SK-N-SH (cell line): ENCODE measurements around the gene RRP1B. TPM values are rescaled to one million over a fixed set of nuclear protein-coding genes. Genes with fewer than 3 reads are reported as not detected.

Experiments
- CTCF ChIA-PET: fragments of 300-600, 350-600 bp; formaldehyde crosslinking; extraction: SDS; loops from one replicate; lab custom pipeline; 2021; lab: Yijun Ruan, JAX
- POLR2A ChIA-PET: fragments of 350-600 bp; sonication (Branson Sonifier 250); formaldehyde crosslinking; extraction: SDS; loops from one replicate; lab custom pipeline; 2020; ENCODE audit warnings: antibody characterized with exemption, inconsistent platforms; lab: Yijun Ruan, JAX
- DNase-seq: peaks from one replicate; pipeline ENCODE4 v3.0.0; 2012
- H2AFZ ChIP-seq: fragments of 200-600 bp; sonication (generic); 2 replicates; pipeline ENCODE4 v1.8.1; 2016; ENCODE audit warnings: antibody characterized with exemption, mild to moderate bottlenecking, low read depth
- H3F3A ChIP-seq: fragments of 200-600 bp; sonication (generic); replicated peaks from 2 replicates; pipeline ENCODE3; 2016; ENCODE audit warnings: antibody characterized with exemption, mild to moderate bottlenecking; ENCODE audit not compliant: insufficient read depth
- H3K27ac ChIP-seq, 2 experiments: fragments of 200-500 bp in 1 of 2; fragments of 200-600 bp in 1 of 2; sonication (Bioruptor generic) in 1 of 2; sonication (generic), shearing (Covaris generic) in 1 of 2; 2 replicates each; pipeline versions ENCODE4 v1.5.1 to v1.6.1; 2014 to 2016; ENCODE audit warnings: low read depth in 2 of 2, inconsistent platforms in 1 of 2, low read length in 1 of 2, mild to moderate bottlenecking in 1 of 2, mixed read lengths in 1 of 2
- H3K27me3 ChIP-seq: fragments of 200-600 bp; sonication (generic), shearing (Covaris generic); 2 replicates; pipeline ENCODE4 v1.6.1; 2016; ENCODE audit warnings: mixed run types; ENCODE audit not compliant: insufficient read depth
- H3K36me3 ChIP-seq, 2 experiments: fragments of 200-500 bp in 1 of 2; fragments of 200-600 bp in 1 of 2; sonication (Bioruptor generic) in 1 of 2; sonication (generic) in 1 of 2; replicated peaks in 1 of 2; 2 replicates each; pipeline versions ENCODE3 to v1.5.1; 2014 to 2016; ENCODE audit warnings: low read length in 1 of 2, mild to moderate bottlenecking in 1 of 2; ENCODE audit not compliant: insufficient read depth in 2 of 2, control insufficient read depth in 1 of 2
- H3K4me1 ChIP-seq, 2 experiments: fragments of 200-500 bp in 1 of 2; fragments of 200-600 bp in 1 of 2; sonication (Bioruptor generic) in 1 of 2; sonication (generic), shearing (Covaris generic) in 1 of 2; 2 replicates each; pipeline versions ENCODE4 v1.5.1 to v1.6.1; 2014 to 2016; ENCODE audit warnings: low read depth in 1 of 2, low read length in 1 of 2, mixed run types in 1 of 2; ENCODE audit not compliant: insufficient read depth in 2 of 2, control insufficient read depth in 1 of 2
- H3K4me2 ChIP-seq: fragments of 200-600 bp; sonication (generic), shearing (Covaris generic); 2 replicates; pipeline ENCODE4 v1.6.1; 2017; ENCODE audit warnings: mixed run types
- H3K4me3 ChIP-seq, 2 experiments: fragments of 200-500 bp in 1 of 2; fragments of 200-600 bp in 1 of 2; sonication (Bioruptor generic) in 1 of 2; sonication (generic), shearing (Covaris generic) in 1 of 2; 2 replicates each; pipeline versions ENCODE4 v1.5.1 to v1.8.1; 2014 to 2016; ENCODE audit warnings: low read depth in 2 of 2, inconsistent platforms in 1 of 2, low read length in 1 of 2, mild to moderate bottlenecking in 1 of 2, mixed read lengths in 1 of 2, moderate library complexity in 1 of 2
- H3K79me2 ChIP-seq: fragments of 200-600 bp; sonication (generic); 2 replicates; pipeline ENCODE4 v1.8.1; 2017; ENCODE audit warnings: mild to moderate bottlenecking; ENCODE audit not compliant: insufficient read depth
- H3K9ac ChIP-seq: fragments of 200-600 bp; sonication (generic); 2 replicates; pipeline ENCODE4 v1.6.1; 2017; ENCODE audit warnings: mixed run types
- H3K9me2 ChIP-seq: fragments of 200-600 bp; sonication (generic); 2 replicates; pipeline ENCODE4 v1.6.1; 2017; ENCODE audit warnings: mixed run types
- H3K9me3 ChIP-seq: fragments of 200-600 bp; sonication (generic); 2 replicates; pipeline ENCODE4 v1.6.1; 2017; ENCODE audit warnings: mixed run types, mild to moderate bottlenecking, moderate library complexity
- H4K20me1 ChIP-seq: fragments of 200-600 bp; sonication (generic); 2 replicates; pipeline ENCODE4 v1.6.1; 2017; ENCODE audit warnings: mild to moderate bottlenecking, mixed run types; ENCODE audit not compliant: insufficient read depth
- NFIC ChIP-seq: IDR thresholded peaks from 2 replicates; pipeline ENCODE4 v1.4.0; 2012; ENCODE audit warnings: borderline replicate concordance
- POLR2AphosphoS5 ChIP-seq: IDR thresholded peaks from 2 replicates; pipeline ENCODE4 v1.6.1; 2012; ENCODE audit warnings: low read depth, low read length
- RFX5 ChIP-seq: IDR thresholded peaks from 2 replicates; pipeline ENCODE4 v1.6.1; 2012; ENCODE audit warnings: mild to moderate bottlenecking, improper control_type of control experiment, low read length
- SIN3A ChIP-seq: IDR thresholded peaks from 2 replicates; pipeline ENCODE4 v1.6.1; 2012; ENCODE audit warnings: low read depth, mild to moderate bottlenecking, low read length, moderate library complexity, borderline replicate concordance
- TEAD4 ChIP-seq: IDR thresholded peaks from 2 replicates; pipeline ENCODE4 v1.4.0; 2012; ENCODE audit warnings: mild to moderate bottlenecking, borderline replicate concordance; ENCODE audit not compliant: insufficient read depth
- WGBS: methylation state at CpG from one replicate; pipeline ENCODE4 v1.1.6; 2017; ENCODE audit warnings: low lambda C conversion rate; 5-methylcytosine and 5-hydroxymethylcytosine counted together
- polyA plus RNA-seq, 3 experiments: library from polyadenylated mRNA; depleted of rRNA; stranded (reverse); fragments of >200 nt; gene quantifications; 2 replicates each; pipeline ENCODE4 v1.2.3, GENCODE V29; 2012
- TF ChIP-seq, protein P1 (sequence below): IDR thresholded peaks from 2 replicates; pipeline ENCODE4 v1.4.0; 2012; ENCODE audit warnings: low read depth, borderline replicate concordance
- TF ChIP-seq, protein P2 (sequence below): IDR thresholded peaks from 2 replicates; pipeline ENCODE4 v1.6.1; 2012; ENCODE audit warnings: mild to moderate bottlenecking, low read depth, low read length, moderate library complexity
- TF ChIP-seq, protein P3 (sequence below): fragments of 200-600 bp; sonication (generic); IDR thresholded peaks from 2 replicates; pipeline ENCODE4 v1.6.1; 2017; ENCODE audit warnings: antibody characterized with exemption, mild to moderate bottlenecking, moderate library complexity

RRP1B gene
- polyA plus RNA-seq, 1 of the 3 experiments (the other 2 are of a cell fraction): 10.4 TPM

DNA sequence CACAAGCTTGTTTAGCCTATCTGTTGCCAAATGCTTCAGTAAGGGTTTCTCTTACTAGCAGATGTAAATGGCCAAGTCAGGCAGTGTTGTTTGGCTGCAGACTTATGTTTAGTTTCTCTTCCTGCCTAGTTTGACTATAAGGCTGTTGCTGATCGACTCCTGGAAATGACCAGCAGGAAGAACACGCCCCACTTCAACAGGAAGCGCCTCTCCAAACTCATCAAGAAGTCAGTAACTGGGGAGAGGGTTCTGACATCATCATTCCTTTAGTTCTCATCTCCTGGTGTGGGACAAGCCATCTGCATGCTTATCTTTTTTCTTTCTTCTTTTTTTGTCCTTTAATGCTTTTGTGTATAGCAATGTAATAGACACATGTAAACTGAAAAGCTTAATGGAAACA, 25.1 kb downstream of the RRP1B start (continued):
- TF ChIP-seq, protein P1, sequence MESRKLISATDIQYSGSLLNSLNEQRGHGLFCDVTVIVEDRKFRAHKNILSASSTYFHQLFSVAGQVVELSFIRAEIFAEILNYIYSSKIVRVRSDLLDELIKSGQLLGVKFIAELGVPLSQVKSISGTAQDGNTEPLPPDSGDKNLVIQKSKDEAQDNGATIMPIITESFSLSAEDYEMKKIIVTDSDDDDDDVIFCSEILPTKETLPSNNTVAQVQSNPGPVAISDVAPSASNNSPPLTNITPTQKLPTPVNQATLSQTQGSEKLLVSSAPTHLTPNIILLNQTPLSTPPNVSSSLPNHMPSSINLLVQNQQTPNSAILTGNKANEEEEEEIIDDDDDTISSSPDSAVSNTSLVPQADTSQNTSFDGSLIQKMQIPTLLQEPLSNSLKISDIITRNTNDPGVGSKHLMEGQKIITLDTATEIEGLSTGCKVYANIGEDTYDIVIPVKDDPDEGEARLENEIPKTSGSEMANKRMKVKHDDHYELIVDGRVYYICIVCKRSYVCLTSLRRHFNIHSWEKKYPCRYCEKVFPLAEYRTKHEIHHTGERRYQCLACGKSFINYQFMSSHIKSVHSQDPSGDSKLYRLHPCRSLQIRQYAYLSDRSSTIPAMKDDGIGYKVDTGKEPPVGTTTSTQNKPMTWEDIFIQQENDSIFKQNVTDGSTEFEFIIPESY: no peak
- TF ChIP-seq, protein P2, sequence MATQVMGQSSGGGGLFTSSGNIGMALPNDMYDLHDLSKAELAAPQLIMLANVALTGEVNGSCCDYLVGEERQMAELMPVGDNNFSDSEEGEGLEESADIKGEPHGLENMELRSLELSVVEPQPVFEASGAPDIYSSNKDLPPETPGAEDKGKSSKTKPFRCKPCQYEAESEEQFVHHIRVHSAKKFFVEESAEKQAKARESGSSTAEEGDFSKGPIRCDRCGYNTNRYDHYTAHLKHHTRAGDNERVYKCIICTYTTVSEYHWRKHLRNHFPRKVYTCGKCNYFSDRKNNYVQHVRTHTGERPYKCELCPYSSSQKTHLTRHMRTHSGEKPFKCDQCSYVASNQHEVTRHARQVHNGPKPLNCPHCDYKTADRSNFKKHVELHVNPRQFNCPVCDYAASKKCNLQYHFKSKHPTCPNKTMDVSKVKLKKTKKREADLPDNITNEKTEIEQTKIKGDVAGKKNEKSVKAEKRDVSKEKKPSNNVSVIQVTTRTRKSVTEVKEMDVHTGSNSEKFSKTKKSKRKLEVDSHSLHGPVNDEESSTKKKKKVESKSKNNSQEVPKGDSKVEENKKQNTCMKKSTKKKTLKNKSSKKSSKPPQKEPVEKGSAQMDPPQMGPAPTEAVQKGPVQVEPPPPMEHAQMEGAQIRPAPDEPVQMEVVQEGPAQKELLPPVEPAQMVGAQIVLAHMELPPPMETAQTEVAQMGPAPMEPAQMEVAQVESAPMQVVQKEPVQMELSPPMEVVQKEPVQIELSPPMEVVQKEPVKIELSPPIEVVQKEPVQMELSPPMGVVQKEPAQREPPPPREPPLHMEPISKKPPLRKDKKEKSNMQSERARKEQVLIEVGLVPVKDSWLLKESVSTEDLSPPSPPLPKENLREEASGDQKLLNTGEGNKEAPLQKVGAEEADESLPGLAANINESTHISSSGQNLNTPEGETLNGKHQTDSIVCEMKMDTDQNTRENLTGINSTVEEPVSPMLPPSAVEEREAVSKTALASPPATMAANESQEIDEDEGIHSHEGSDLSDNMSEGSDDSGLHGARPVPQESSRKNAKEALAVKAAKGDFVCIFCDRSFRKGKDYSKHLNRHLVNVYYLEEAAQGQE: no peak

DNA sequence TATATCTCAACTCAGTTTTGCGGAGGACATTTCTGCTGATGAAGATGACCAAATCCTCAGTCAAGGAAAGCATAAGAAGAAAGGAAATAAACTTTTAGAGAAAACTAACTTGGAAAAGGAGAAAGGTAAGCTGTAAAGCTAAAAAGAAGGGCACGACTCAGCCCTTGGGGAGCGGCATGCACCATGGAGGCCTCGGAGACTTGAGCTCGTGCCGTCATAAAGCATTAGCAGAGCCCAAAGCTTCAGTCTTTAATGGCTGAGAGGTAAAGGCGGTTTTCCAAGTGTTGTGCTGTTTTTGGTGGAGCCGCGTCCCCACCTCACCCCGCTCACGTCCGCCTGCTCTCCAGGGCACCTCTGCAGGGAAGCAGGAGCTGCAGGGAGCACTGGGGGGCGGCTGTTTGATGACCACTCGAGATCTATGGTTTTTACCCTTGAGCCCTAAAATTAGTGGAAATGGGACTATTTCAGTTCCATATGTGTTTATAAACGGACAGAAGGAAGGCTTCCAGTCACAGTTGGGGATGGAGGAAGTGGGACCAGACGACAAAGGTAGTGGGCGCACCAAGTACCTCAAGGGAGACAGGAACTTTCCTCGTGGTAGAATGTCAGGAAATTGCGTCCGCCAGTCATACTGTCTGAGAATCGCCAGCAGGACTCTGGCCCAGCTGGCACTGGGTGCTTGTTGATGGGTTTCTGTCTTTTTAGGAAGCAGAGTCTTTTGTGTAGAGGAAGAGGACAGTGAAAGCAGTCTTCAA, 27.6 kb downstream of the RRP1B start:
- Histone ChIP-seq H3K9me2 (no peaks in the 10 kb centered on the region), H3K36me3 (peaks cover 44 to 79% of the 10 kb centered on the region in 2 experiments), H3K79me2 (no peaks in the 10 kb centered on the region), H4K20me1 (no peaks in the 10 kb centered on the region), H3F3A (no peaks in the 10 kb centered on the region), H2AFZ (no peak overlapping the region), H3K27ac (no peak overlapping the region), H3K27me3 (no peaks in the 10 kb centered on the region), H3K4me1 (no peaks in the 10 kb centered on the region), H3K9ac (no peak overlapping the region), H3K9me3 (no peaks in the 10 kb centered on the region), H3K4me3 (no peak overlapping the region), H3K4me2 (no peak overlapping the region)
- 93% methylated on average over 17 of the region's 21 CpGs for WGBS
- ChIA-PET CTCF (interaction anchor here (0.8 kb wide), 1 partner anchor 30 kb away, joined by 3 read pairs; no protein-coding TSS in a partner anchor), POLR2A (interaction anchor here (0.6 kb wide), 1 partner anchor 569 kb away, joined by 4 read pairs; no protein-coding TSS in a partner anchor)
- TF ChIP-seq RFX5 (no peak), POLR2AphosphoS5 (no peak), SIN3A (no peak), NFIC (no peak), TEAD4 (no peak)
- TF ChIP-seq, protein P3, sequence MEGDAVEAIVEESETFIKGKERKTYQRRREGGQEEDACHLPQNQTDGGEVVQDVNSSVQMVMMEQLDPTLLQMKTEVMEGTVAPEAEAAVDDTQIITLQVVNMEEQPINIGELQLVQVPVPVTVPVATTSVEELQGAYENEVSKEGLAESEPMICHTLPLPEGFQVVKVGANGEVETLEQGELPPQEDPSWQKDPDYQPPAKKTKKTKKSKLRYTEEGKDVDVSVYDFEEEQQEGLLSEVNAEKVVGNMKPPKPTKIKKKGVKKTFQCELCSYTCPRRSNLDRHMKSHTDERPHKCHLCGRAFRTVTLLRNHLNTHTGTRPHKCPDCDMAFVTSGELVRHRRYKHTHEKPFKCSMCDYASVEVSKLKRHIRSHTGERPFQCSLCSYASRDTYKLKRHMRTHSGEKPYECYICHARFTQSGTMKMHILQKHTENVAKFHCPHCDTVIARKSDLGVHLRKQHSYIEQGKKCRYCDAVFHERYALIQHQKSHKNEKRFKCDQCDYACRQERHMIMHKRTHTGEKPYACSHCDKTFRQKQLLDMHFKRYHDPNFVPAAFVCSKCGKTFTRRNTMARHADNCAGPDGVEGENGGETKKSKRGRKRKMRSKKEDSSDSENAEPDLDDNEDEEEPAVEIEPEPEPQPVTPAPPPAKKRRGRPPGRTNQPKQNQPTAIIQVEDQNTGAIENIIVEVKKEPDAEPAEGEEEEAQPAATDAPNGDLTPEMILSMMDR: no peak
- DNase-seq: no peak
